Measurements from ENCODE around the gene MALL.
"Not testable (repeated sequence)": the region's sequence is repeated elsewhere in the genome, so short reads cannot be mapped to it uniquely, and the experiment has no call there.

MALL gene

GRCh38 chr2:110050222-110050621 is 65.4 kb downstream of the MALL start:
- DNase-seq (ENCODE audit: low read depth) = not testable (repeated sequence)

- not testable (repeated sequence) for DNase-seq (ENCODE audit: low read depth)
These were observed 65.9 kb downstream of the MALL start for GRCh38 chr2:110049769-110050168.

GRCh38 chr2:110048255-110049197 is 67.1 kb downstream of the MALL start:
- DNase-seq (ENCODE audit: low read depth) = not testable (repeated sequence)

- not testable (repeated sequence) for DNase-seq (ENCODE audit: low read depth)
These were observed 68.4 kb downstream of the MALL start for GRCh38 chr2:110047225-110047624.

GRCh38 chr2:110041941-110042660 is 73.5 kb downstream of the MALL start:
- not testable (repeated sequence) for DNase-seq (ENCODE audit: low read depth)

- DNase-seq (ENCODE audit: low read depth) = not testable (repeated sequence)
These were observed 78.3 kb downstream of the MALL start for GRCh38 chr2:110037336-110037735.

- DNase-seq (ENCODE audit: low read depth) = not testable (repeated sequence)
These were observed 80.2 kb downstream of the MALL start for GRCh38 chr2:110035384-110035783.

GRCh38 chr2:110034935-110035334 is 80.7 kb downstream of the MALL start:
- DNase-seq (ENCODE audit: low read depth) = not testable (repeated sequence)
